Nucleus accumbens (tissue), 56 donors: ENCODE data around the gene MIX23.

ENCODE experiments used
- DNase-seq, 56 donors: peaks; one replicate each; lab custom pipeline; 2025; lab: John Stamatoyannopoulos, UW

The MIX23 gene

GRCh38 chr3:122353215-122353614 is 29.8 kb downstream of the MIX23 start:
- DNase-seq, result no peak

GRCh38 chr3:122351612-122352011 is 31.4 kb downstream of the MIX23 start:
- no peak for DNase-seq

DNA sequence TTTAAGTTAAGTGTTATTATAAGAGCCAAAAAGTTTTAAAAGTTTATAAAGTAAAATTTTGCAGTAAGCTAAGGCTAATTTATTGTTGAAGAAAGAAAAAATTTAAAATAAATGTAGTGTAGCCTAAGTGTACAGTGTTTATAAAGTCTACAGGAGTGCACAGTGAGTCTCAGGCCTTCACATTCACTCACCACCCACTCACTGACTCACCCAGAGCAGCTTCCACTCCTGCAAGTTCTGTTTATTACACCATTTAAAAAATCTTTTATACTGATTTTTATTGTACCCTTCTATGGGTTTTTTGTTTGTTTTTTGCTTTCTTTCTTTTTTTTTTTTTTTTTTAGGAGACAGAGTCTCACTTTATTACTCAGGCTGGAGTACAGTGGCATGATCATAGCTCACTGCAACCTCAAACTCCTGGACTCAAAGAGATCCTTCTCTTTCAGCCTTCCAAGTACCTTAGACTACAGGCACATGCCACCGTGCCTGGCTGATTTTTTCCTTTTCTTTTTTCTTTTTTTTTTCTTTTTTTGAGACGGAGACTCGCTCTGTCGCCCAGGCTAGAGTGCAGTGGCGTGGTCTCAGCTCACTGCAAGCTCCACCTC is 32.1 kb downstream of the MIX23 start:
- peak in 8 of 56 donors; percentile 1 to 40 (median 17) for DNase-seq

- DNase-seq, result no peak
Observed at GRCh38 chr3:122349171-122349570, 33.9 kb downstream of the MIX23 start.

DNA sequence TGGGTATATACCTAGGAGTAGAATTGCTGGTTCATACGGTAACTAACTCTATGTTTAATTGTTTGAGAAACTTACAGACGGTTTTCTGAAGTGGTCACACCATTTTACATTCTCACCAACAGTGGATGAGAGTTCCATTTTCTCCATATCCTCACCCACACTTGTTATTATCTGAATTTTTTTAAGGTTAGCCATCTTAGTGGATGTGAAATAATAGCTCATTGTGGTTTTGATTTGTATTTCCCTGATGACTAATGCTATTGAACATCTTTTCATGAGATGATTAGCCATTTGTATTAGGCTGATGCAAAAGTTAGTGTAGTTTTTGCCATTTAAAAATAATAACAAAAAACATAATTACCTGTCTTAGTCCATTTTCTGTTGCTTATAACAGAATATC is 39.4 kb downstream of the MIX23 start:
- DNase-seq, result no peak

DNA sequence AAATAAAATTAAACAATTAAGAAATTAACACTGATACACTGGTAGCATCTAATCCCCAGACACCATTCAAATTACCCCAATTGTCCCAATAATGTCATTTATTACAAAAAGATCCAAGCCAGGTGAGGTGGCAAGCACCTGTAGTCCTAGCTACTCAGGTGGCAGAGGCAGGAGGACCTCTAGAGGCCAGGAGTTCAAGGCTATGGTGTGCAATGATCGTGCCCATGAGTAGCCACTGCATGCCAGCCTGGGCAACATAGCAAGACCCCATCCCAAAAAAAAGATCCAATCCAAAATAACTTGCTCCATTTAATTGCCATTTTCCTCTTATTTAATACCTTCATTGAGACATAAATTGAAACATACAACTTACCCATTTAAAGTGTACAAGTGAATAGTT is 40.2 kb downstream of the MIX23 start:
- DNase-seq, result no peak

- no peak for DNase-seq
Observed at GRCh38 chr3:122332551-122332950, 50.5 kb downstream of the MIX23 start.

DNA sequence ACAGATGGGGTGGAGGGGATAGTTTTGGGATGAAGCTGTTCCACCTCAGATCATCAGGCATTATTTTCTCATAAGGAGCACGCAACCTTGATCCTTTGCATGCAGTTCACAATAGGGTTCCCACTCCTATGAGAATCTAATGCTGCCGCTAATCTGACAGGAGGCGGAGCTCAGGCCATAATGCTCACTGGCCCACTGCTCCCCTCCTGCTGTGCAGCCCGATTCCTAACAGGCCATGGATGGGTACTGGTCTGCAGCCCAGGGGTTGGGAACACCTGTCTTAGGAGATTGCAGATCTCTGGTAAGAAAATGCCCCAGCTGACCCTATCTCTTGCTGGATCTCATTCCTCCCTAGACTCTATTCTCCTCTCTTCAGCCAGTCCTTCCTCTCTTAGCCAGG is 51.1 kb downstream of the MIX23 start:
- no peak for DNase-seq

GRCh38 chr3:122325769-122326168 is 57.3 kb downstream of the MIX23 start:
- DNase-seq, result no peak

DNA sequence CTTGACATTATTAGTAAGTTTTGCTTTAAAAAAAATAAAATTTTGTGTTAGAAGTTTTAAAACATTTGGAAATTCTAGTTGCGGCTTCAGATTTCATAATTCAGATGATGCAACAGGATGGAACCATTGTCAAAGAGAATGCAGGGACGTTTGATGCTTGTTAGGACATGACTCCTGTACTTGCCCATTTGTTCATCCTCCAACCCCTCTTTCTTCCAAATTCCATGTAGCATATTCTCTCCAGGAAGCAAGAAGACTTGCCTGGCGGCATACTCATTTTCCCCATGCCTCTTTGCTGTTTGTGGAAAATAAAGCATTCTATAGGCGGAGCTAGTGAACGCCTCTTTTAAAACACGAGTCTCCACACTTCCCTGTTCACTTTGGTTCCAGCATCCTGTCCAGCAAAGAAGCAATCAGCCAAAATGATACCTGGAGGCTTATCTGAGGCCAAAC is 58.1 kb downstream of the MIX23 start, which contains the start of gene CSTA:
TSS of gene CSTA (plus strand) at position 378 of the 453 bp plus-strand sequence. CDS start at position 423, 45 bp downstream.
- DNase-seq, result no peak

DNA sequence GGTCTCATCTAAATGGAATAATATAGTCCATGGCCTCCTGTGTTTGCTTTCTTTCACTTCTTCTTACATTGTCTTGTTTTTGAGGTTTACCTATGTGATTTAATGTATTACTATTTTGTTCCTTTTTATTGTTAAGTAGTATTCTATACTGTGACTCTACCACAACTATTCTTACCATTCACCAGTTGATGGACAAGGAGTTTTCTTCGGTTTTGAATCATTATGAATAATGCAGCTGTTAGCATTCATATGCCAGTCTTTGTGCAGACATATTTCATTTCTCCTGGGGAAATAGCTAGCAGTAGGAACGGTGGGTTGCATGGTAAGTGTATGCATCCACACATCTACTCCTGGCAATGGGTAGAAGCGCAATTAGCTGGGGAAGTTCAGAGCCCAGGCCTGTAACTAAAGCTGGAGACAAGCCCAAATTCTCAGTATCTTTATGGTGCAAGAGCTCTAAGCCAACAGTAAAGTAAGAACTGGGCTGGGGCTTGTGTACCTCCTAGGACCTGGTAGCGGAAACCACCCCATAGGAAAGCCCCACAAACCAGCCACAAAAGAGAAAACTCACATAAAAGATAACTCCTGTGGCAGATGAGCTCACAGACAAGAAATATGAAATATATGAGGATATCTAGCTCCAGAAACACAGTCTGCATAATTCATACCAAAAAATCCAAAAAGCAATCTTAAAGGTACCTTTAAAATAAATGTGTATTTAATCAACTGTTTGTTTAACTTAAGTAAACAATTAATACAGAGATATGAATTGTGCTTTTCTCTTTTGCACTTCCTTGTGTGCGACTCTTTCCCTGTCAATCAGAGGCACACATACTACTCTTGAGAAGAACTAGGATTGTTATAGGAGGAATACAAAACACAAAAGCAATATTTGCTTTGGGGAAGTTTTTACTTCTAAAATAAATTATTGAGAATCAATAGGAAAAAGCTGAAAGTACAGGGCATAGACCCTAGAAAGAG is 60.6 kb downstream of the MIX23 start:
- no peak for DNase-seq

DNA sequence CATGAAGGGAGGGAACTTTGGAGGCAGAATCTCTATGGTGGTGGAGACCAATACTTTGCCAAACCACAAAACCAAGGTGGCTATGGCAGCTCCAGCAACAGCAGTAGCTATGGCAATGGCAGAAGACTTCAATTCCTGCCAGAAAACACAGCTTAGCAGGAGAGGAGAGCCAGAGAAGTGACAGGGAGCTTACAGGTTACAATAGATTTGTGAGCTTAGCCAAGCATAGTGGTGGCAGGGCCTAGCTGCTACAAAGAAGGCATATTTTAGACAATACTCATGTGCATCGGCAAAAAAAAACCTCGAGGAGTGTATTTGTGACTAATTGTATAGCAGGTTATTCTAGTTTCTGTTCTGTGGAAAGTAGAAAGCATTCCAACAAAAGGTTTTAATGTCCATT is 64.4 kb downstream of the MIX23 start:
- DNase-seq, result no peak

DNA sequence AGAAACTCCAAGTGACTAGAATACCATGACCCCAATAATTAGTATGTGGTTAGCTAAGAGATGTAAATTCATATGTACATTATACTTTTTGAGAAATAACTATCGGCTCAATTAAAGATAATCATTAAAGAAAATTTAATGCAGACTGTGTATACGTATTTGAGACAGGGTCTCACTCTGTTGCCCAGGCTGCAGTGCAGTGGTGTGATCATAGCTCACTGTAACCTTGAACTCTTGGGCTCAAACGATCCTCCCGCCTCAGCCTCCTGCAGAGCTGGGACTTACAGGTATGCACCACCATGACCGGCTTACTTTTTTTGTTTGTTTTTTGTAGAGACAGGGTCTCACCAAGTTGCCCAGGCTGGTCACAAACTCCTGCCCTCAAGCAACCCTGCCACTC is 66.7 kb downstream of the MIX23 start:
- DNase-seq, result no peak

DNA sequence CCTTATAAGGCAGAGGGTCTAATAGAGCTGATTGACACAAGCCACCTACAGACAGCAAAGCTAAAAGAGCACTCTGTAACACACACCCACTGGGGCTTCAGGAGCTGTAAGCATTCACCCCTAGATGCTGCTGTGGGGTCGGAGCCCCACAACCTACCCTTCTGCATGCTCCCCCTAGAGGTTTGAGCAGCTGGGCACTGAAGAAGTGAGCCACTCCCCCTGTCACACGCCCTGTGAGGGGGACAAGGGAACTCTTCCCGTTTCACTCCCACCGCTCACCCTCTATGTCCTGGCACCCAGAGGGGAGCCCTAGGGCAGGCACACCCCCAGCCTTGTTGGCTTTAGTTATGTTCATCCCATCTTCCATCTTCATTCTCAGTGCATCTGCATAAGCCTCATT is 67.4 kb downstream of the MIX23 start:
- no peak for DNase-seq

DNA sequence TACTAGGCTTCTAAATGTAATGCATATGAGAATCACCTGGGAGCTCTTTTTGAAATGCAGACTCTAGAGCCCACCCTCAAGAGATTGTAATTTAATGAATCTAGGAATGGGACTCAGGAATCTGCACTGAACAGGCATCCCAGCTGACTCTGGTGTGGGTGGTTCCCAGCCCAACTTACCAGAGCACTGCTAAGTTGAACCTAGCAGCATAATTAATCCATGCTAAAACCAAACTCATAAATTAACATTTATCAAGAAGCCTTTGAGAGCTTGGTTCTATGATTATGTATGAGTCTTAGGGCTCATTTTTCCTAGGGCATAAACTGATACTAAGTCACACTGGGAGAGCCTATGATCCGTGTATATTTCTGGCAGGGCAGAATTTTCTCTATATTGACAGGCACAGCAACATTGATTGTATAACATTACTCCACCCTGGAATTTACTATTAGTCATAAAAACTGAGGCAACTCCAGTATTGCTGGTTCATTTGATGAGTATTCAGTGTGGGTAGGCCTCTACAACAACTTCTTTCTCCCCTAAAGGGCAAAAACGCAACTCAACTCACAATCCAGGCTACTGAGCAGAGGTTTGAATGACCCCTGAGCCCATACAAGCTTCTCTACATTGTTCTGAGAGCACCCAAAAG is 68.7 kb downstream of the MIX23 start:
- DNase-seq, result no peak

DNA sequence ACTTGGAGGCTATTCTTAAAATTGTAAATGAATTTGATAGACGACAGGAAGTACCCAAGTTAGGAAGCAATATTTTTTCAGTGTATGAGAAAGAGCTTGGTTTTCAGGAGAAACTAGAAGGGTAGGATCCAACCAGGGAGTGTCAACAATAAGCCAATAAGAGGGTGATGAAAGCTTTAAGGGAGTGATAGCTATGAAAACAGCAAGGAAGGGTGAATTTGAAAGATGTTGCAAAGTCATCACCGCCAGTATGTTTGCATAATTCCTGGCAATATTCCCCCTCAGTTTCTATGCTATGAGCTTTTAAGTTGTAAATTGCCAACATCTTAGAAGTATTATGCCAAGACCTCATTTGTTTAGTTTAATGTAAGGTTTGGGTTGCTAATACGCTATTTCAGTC is 69.8 kb downstream of the MIX23 start:
- DNase-seq, result no peak

DNA sequence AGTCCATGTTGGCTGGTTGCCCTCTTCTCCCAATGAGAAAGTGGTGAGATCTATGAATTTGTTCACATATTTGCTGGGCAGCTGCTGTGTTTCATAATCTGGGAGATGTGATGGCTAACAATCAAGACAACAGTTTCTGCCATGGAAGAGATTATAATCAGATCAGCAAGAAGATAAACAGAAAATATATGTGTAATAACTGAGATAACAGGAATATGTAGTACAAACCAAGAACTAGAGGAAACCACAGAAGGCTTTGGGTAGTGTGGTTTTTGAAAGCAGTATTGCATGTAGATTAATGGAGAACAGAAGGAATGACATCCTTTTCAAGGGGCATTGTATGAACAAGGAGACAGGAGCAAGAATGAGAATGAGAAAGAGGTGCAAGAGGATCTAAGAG is 70.2 kb downstream of the MIX23 start:
- no peak for DNase-seq

GRCh38 chr3:122310361-122310760 is 72.7 kb downstream of the MIX23 start:
- DNase-seq, result no peak
